HCT116 (cell line): ENCODE data around the gene RIMS1. TPM values are rescaled to one million over a fixed set of nuclear protein-coding genes. Genes with fewer than 3 reads are reported as not detected.

Experiments
- ATAC-seq: fragments of 200-7000 bp; cut with Tn5 transposase; 2 replicates; pipeline ENCODE4 v1.9.1; 2020; ENCODE audit warnings: mild to moderate bottlenecking, moderate library complexity
- BruUV-seq: library from RNA; stranded (reverse); fragments of 400-500 nt; replicated peaks from 2 replicates; lab custom pipeline; 2021; lab: Mats Ljungman, UMichigan
- CTCF ChIA-PET: fragments of 300-600 bp; sonication (Branson Sonifier 250); formaldehyde crosslinking; loops from one replicate; lab custom pipeline; 2021; ENCODE audit warnings: antibody characterized with exemption; lab: Charles Lee
- POLR2A ChIA-PET: fragments of 300-600, 350-600 bp; sonication (Branson Sonifier 250); formaldehyde crosslinking; loops from one replicate; lab custom pipeline; 2021; ENCODE audit warnings: antibody characterized with exemption; lab: Charles Lee
- RAD21 ChIA-PET, 2 experiments: fragments of 300-600 bp; sonication (Branson Sonifier 250); formaldehyde crosslinking; loops; one replicate each; lab custom pipeline; 2023; ENCODE audit warnings: low total read pairs in 2 of 2; ENCODE audit not compliant: uncharacterized antibody in 2 of 2, unreplicated experiment in 2 of 2, low non-redundant PET in 1 of 2; lab: Charles Lee
- DNase-seq: peaks from one replicate; pipeline ENCODE4 v3.0.0-alpha.2; 2010; ENCODE audit warnings: low read depth, low spot score
- H2AFZ ChIP-seq: fragments of 200-600 bp; shearing (Covaris generic), sonication (generic); 2 replicates; pipeline ENCODE4 v1.6.1; 2017; ENCODE audit warnings: low read depth, mixed run types, mixed read lengths, antibody characterized with exemption, low read length; ENCODE audit not compliant: poor library complexity, severe bottlenecking
- H3K27ac ChIP-seq: 2 replicates; pipeline ENCODE4 v1.5.1; 2012; ENCODE audit warnings: low read depth, low read length
- H3K27me3 ChIP-seq: fragments of 200-600 bp; sonication (generic); 2 replicates; pipeline ENCODE4 v1.6.1; 2016; ENCODE audit warnings: mixed run types, low read length, mixed read lengths; ENCODE audit not compliant: insufficient read depth
- H3K36me3 ChIP-seq, 2 experiments: fragments of 200-500 bp in 1 of 2; fragments of 200-600 bp in 1 of 2; sonication (Bioruptor generic) in 1 of 2; sonication (generic) in 1 of 2; 2 replicates each; pipeline versions ENCODE4 v1.5.1 to v1.6.1; 2014 to 2016; ENCODE audit warnings: low read length in 2 of 2, inconsistent platforms in 1 of 2, mixed read lengths in 1 of 2, mixed run types in 1 of 2; ENCODE audit not compliant: insufficient read depth in 2 of 2, control insufficient read depth in 1 of 2
- H3K4me1 ChIP-seq, 2 experiments: fragments of 200-600 bp in 1 of 2; sonication (generic) in 1 of 2; 2 replicates each; pipeline versions ENCODE4 v1.5.1 to v1.6.1; 2012 to 2017; ENCODE audit warnings: low read length in 2 of 2, inconsistent platforms in 1 of 2, mild to moderate bottlenecking in 1 of 2, mixed read lengths in 1 of 2, mixed run types in 1 of 2, moderate library complexity in 1 of 2; ENCODE audit not compliant: insufficient read depth in 2 of 2, control insufficient read depth in 1 of 2
- H3K4me2 ChIP-seq: fragments of 200-600 bp; sonication (generic); 2 replicates; pipeline ENCODE4 v1.6.1; 2017; ENCODE audit warnings: mixed run types, low read length, mixed read lengths
- H3K4me3 ChIP-seq, 2 experiments: fragments of 200-600 bp in 1 of 2; sonication (generic) in 1 of 2; replicated peaks in 1 of 2; 2 replicates each; pipeline ENCODE4 v1.5.1; 2011 to 2016; ENCODE audit warnings: low read length in 2 of 2, control low read depth in 1 of 2, low read depth in 1 of 2, mild to moderate bottlenecking in 1 of 2, mixed read lengths in 1 of 2, mixed run types in 1 of 2
- H3K79me2 ChIP-seq: fragments of 200-600 bp; sonication (generic); 2 replicates; pipeline ENCODE4 v1.6.1; 2017; ENCODE audit warnings: mild to moderate bottlenecking, mixed run types, low read length, moderate library complexity, mixed read lengths; ENCODE audit not compliant: insufficient read depth
- H3K9ac ChIP-seq: fragments of 200-600 bp; sonication (generic); 2 replicates; pipeline ENCODE4 v1.6.1; 2016; ENCODE audit warnings: low read length, mixed read lengths
- H3K9me2 ChIP-seq: fragments of 200-600 bp; sonication (generic), shearing (Covaris generic); 2 replicates; pipeline ENCODE4 v1.6.1; 2017; ENCODE audit warnings: mixed run types, mild to moderate bottlenecking, moderate library complexity; ENCODE audit not compliant: insufficient read depth
- H3K9me3 ChIP-seq, 2 experiments: fragments of 200-500 bp in 1 of 2; fragments of 200-600 bp in 1 of 2; sonication (Bioruptor generic) in 1 of 2; sonication (generic) in 1 of 2; 2 replicates each; pipeline ENCODE4 v1.6.1; 2014 to 2017; ENCODE audit warnings: low read length in 2 of 2, mixed read lengths in 2 of 2, inconsistent platforms in 1 of 2, low read depth in 1 of 2, mild to moderate bottlenecking in 1 of 2, mixed run types in 1 of 2, moderate library complexity in 1 of 2; ENCODE audit not compliant: control insufficient read depth in 1 of 2, insufficient read depth in 1 of 2
- H4K20me1 ChIP-seq: fragments of 200-600 bp; sonication (generic), shearing (Covaris generic); 2 replicates; pipeline ENCODE4 v1.6.1; 2017; ENCODE audit warnings: mixed run types, mild to moderate bottlenecking, moderate library complexity; ENCODE audit not compliant: insufficient read depth
- EGR1 ChIP-seq: IDR thresholded peaks from 2 replicates; pipeline ENCODE4 v1.6.1; 2012; ENCODE audit warnings: low read depth
- EZH2phosphoT487 ChIP-seq: fragments of 200-600 bp; IDR thresholded peaks from 2 replicates; pipeline ENCODE4 v1.6.1; 2018; ENCODE audit warnings: antibody characterized with exemption, borderline replicate concordance
- POLR2A ChIP-seq: IDR thresholded peaks from 2 replicates; pipeline ENCODE4 v1.7.0; 2011; ENCODE audit warnings: borderline replicate concordance; ENCODE audit not compliant: insufficient read depth, insufficient read length; ENCODE audit errors: extremely low read depth
- RAD21 ChIP-seq: IDR thresholded peaks from 2 replicates; pipeline ENCODE4 v1.6.1; 2012; ENCODE audit warnings: low read depth, mild to moderate bottlenecking
- SIN3A ChIP-seq: IDR thresholded peaks from 2 replicates; pipeline ENCODE4 v1.6.1; 2012; ENCODE audit warnings: low read depth
- SRF ChIP-seq: IDR thresholded peaks from 2 replicates; pipeline ENCODE4 v1.6.1; 2012; ENCODE audit warnings: low read depth
- ZFX ChIP-seq: fragments of 450-650 bp; IDR thresholded peaks from 2 replicates; pipeline ENCODE4 v1.6.1; 2017
- intact Hi-C: fragments of 100-400 bp; cut with micrococcal nuclease; formaldehyde crosslinking; loops from 2 replicates; pipeline ENCODE4 v1.10.0; 2022
- total RNA-seq: library from RNA; stranded (reverse); gene quantifications from one replicate; pipeline ENCODE4 v1.2.1, GENCODE V29; 2021; ENCODE audit not compliant: unreplicated experiment
- TF ChIP-seq, protein P1 (sequence below): IDR thresholded peaks from 2 replicates; pipeline ENCODE4 v1.6.1; 2012
- TF ChIP-seq, protein P2 (sequence below): IDR thresholded peaks from 2 replicates; pipeline ENCODE4 v1.6.1; 2012
- TF ChIP-seq, protein P3 (sequence below): IDR thresholded peaks from 2 replicates; pipeline ENCODE4 v1.6.1; 2011; ENCODE audit warnings: mild to moderate bottlenecking, low read length, moderate library complexity; ENCODE audit not compliant: insufficient replicate concordance; ENCODE audit errors: extremely low read depth

RIMS1 gene
- total RNA-seq, 1 experiment from 2014 or later, result not detected

DNA sequence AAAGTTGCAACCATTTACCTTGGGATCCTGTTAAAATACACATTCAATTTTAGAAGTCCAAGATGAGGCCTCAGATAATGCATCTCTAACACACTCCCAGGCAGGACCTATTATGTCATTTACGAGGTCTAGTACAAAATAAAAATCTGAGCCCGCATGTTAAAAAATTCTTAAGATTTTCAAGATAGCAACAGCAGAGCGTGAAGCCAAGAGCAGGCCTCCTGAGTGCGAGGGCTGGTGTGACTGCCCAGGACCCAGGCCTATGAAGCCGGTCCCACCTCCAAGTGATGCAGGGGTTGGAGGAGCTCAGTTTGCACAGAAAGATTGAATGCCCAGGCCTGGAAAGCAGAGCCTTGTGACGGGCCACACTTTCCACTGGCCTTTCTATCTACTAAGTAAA lies 524.4 kb downstream of the RIMS1 start:
- intact Hi-C loops, result loop anchor here (5.0 to 10.0 kb wide), 2 partner anchors 172 to 504 kb away; no protein-coding TSS in a partner anchor
- no peak overlapping the region for H3K9ac ChIP-seq
- POLR2A ChIA-PET, result no interaction called here
- H2AFZ ChIP-seq, result no peak overlapping the region
- no peaks in the 10 kb centered on the region for H3K9me3 ChIP-seq
- BruUV-seq, result no TSS peak
- TF ChIP-seq RAD21 (no peak), POLR2A (no peak), ZFX (no peak), SIN3A (no peak), EGR1 (no peak), SRF (no peak), EZH2phosphoT487 (no peak)
- TF ChIP-seq, protein P1, sequence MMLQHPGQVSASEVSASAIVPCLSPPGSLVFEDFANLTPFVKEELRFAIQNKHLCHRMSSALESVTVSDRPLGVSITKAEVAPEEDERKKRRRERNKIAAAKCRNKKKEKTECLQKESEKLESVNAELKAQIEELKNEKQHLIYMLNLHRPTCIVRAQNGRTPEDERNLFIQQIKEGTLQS, result no peak
- TF ChIP-seq, protein P2, sequence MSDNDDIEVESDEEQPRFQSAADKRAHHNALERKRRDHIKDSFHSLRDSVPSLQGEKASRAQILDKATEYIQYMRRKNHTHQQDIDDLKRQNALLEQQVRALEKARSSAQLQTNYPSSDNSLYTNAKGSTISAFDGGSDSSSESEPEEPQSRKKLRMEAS, result no peak
- TF ChIP-seq, protein P3, sequence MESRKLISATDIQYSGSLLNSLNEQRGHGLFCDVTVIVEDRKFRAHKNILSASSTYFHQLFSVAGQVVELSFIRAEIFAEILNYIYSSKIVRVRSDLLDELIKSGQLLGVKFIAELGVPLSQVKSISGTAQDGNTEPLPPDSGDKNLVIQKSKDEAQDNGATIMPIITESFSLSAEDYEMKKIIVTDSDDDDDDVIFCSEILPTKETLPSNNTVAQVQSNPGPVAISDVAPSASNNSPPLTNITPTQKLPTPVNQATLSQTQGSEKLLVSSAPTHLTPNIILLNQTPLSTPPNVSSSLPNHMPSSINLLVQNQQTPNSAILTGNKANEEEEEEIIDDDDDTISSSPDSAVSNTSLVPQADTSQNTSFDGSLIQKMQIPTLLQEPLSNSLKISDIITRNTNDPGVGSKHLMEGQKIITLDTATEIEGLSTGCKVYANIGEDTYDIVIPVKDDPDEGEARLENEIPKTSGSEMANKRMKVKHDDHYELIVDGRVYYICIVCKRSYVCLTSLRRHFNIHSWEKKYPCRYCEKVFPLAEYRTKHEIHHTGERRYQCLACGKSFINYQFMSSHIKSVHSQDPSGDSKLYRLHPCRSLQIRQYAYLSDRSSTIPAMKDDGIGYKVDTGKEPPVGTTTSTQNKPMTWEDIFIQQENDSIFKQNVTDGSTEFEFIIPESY, result no peak
- TF ChIP-seq, all 23 proteins: peak for 0
- H3K4me2 ChIP-seq, result no peak overlapping the region
- DNase-seq, result no peak
- ChIA-PET CTCF (interaction anchor here (1.8 to 2.3 kb wide), 4 partner anchors 9 to 205 kb away, joined by 5 to 33 read pairs (median 10); no protein-coding TSS in a partner anchor), RAD21 (no interaction called here)
- no peaks in the 10 kb centered on the region for H3K36me3 ChIP-seq
- no peak for ATAC-seq
- H3K4me3 ChIP-seq, result no peak overlapping the region
- H3K4me1 ChIP-seq, result no peaks in the 10 kb centered on the region
- H3K27ac ChIP-seq, result no peak overlapping the region
- peaks cover 22% of the 10 kb centered on the region for H3K27me3 ChIP-seq
- no peaks in the 10 kb centered on the region; the same call in 1 of the 2 replicates for H4K20me1 ChIP-seq
- no peaks in the 10 kb centered on the region for H3K79me2 ChIP-seq
- H3K9me2 ChIP-seq, result no peaks in the 10 kb centered on the region
